ENCODE results near the gene ICA1.

GRCh38 chr7:8221567-8221966 is 40.4 kb downstream of the ICA1 start:
- TF ChIP-seq, protein P1, sequence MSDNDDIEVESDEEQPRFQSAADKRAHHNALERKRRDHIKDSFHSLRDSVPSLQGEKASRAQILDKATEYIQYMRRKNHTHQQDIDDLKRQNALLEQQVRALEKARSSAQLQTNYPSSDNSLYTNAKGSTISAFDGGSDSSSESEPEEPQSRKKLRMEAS (IDR thresholded peaks at IDR 0.05; ENCODE audit: low read depth, low read length): no peak
- TF ChIP-seq, protein P2, sequence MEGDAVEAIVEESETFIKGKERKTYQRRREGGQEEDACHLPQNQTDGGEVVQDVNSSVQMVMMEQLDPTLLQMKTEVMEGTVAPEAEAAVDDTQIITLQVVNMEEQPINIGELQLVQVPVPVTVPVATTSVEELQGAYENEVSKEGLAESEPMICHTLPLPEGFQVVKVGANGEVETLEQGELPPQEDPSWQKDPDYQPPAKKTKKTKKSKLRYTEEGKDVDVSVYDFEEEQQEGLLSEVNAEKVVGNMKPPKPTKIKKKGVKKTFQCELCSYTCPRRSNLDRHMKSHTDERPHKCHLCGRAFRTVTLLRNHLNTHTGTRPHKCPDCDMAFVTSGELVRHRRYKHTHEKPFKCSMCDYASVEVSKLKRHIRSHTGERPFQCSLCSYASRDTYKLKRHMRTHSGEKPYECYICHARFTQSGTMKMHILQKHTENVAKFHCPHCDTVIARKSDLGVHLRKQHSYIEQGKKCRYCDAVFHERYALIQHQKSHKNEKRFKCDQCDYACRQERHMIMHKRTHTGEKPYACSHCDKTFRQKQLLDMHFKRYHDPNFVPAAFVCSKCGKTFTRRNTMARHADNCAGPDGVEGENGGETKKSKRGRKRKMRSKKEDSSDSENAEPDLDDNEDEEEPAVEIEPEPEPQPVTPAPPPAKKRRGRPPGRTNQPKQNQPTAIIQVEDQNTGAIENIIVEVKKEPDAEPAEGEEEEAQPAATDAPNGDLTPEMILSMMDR (IDR thresholded peaks at IDR 0.05; ENCODE audit: low read depth, low read length): no peak
- TF ChIP-seq POLR2A (IDR thresholded peaks at IDR 0.05; ENCODE audit: extremely low read depth, insufficient read length): no peak

Data from NB4 (cell line).